HG02981 (cell line): Measurements from ENCODE around the gene TPRN.
"Not testable (repeated sequence)": the region's sequence is repeated elsewhere in the genome, so short reads cannot be mapped to it uniquely, and the experiment has no call there.

ENCODE experiments used
- ATAC-seq: cut with Tn5 transposase; IDR thresholded peaks from one replicate; pipeline ENCODE4 v1.9.1; 2021; ENCODE audit warnings: mild to moderate bottlenecking, moderate library complexity; ENCODE audit not compliant: unreplicated experiment

TPRN gene, protein sequence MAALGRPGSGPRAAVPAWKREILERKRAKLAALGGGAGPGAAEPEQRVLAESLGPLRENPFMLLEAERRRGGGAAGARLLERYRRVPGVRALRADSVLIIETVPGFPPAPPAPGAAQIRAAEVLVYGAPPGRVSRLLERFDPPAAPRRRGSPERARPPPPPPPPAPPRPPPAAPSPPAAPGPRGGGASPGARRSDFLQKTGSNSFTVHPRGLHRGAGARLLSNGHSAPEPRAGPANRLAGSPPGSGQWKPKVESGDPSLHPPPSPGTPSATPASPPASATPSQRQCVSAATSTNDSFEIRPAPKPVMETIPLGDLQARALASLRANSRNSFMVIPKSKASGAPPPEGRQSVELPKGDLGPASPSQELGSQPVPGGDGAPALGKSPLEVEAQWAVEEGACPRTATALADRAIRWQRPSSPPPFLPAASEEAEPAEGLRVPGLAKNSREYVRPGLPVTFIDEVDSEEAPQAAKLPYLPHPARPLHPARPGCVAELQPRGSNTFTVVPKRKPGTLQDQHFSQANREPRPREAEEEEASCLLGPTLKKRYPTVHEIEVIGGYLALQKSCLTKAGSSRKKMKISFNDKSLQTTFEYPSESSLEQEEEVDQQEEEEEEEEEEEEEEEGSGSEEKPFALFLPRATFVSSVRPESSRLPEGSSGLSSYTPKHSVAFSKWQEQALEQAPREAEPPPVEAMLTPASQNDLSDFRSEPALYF

DNA sequence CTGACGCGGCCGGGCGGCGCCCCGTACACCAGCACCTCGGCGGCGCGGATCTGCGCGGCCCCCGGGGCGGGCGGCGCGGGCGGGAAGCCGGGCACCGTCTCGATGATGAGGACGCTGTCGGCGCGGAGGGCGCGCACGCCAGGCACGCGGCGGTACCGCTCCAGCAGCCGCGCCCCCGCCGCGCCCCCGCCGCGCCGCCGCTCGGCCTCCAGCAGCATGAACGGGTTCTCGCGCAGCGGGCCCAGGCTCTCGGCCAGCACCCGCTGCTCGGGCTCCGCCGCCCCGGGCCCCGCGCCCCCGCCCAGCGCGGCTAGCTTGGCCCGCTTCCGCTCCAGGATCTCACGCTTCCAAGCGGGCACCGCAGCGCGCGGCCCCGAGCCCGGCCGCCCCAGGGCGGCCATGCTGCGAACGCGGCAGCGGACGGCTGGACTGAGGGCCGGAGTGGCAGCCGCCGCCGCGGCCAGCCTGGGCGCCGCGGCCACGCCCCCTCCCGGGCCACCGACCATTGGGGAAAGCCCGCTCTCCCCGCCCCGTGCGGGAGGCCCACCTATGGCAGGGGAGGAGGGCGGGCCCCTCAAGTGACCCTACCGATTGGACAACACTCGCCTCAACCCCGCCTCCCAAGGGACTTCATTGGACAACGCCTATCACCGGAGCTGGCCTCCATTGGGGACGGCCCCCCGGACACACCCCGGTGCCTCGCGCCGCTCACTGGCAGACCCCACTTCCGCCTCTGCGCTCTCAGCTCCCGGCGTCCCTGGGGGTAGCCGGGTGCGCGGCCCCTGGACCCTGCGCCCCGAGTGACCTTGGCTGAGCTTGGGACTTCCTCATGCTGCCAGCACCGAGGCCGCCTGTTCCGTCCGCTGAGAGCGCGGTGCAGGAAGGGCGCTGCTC is at the start of gene TPRN:
TSS of gene TPRN (minus strand) at position 431 of the 894 bp plus-strand sequence. CDS start at position 401, 30 bp downstream.
- ATAC-seq = peak; percentile 82

DNA sequence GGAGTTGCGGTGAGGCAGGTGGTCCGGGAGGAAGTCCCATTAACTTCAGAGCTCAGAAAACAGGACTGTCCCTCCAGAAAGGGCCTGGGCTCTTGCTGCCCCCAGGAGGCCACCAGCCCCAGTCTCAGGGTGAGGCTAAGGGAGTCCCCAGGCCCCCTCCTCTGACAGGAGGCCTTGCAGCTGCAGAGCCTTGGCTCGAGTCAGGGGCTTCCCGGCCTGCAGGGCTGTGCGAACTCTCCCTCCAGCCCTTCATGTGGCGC is 47.3 kb upstream of the TPRN start:
- no peak for ATAC-seq

DNA sequence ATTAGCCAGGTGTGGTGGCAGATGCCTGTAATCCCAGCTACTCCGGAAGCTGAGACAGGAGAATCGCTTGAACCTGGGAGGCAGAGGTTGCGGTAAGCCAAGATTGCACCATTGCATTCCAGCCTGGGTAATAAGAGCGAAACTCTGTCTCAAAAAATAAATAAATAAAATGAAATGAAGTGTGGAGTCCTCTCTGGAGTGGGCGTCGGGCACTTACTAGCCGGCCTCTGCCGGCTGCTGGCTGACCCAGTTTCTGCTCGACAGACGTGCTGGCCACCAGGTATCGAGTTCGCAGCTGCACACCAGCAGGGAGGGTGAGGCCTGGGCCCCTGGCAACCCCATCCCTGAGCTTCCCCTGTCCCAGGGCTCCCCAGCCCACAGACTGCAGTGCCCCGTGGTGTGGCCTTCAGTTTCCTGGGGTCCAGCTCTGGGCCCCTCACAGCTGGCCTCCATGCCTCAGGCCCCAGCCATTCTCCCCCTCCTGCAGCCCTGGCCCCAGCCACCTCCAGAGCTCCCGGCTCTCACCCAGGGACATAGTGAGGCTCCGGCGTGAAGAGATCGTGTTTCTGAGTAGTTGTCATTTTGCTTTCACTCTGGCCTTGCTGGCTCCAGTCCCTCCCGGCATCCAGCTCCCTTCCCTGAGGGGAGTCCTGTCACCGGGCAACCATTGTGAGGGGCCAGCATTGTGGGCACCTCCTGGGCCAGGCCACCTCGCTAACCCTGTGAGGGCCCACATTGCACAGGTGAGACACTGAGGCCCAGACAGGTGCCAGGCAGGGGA is 46.8 kb upstream of the TPRN start:
- no peak for ATAC-seq

DNA sequence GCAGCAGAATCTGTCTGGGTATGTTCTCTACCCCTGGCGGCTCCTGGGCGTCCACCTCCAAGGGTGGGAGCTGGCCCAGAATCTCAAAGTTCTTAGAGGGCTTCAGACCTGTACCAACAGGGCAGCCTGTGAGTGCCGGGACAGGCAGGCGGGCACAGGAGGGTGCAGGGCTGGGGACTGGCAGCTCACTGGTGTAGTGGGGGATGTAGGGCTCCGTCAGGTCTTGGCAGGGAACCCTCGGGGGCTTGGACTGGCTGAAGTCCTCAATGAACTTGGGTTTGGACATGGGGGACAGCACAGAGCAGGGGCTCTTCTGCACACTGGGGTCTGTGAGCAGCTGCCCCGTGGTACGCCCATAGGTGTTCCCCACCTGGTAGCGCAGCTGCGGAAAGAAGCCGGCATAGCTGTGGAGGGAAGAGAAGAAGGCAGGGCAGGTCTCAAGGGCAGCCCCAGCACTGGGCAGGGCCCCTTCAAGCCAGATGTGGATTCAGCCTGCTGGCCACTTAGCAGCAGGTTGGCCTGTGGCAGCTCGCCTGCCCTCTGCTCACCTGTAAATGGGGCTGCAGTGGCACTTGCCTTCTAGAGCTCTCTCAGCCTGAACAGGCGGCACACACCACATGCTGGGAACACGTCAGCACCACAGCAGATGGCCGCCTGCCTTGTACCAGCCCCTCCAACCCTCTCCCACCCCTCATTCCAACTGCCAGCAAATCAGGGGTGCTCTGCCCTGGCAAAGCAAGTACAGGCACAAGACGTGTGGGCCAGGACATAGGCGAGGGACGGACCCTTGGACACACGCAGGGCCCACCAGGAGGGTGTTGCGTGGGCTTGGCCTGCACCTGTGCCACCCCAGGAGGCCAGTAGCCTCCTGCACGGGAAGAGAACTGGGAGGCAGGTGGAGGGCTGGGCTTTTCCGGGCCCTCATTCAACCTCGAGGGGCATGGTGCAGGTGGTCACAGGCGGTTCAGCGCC is 45.2 kb upstream of the TPRN start:
- no peak for ATAC-seq

DNA sequence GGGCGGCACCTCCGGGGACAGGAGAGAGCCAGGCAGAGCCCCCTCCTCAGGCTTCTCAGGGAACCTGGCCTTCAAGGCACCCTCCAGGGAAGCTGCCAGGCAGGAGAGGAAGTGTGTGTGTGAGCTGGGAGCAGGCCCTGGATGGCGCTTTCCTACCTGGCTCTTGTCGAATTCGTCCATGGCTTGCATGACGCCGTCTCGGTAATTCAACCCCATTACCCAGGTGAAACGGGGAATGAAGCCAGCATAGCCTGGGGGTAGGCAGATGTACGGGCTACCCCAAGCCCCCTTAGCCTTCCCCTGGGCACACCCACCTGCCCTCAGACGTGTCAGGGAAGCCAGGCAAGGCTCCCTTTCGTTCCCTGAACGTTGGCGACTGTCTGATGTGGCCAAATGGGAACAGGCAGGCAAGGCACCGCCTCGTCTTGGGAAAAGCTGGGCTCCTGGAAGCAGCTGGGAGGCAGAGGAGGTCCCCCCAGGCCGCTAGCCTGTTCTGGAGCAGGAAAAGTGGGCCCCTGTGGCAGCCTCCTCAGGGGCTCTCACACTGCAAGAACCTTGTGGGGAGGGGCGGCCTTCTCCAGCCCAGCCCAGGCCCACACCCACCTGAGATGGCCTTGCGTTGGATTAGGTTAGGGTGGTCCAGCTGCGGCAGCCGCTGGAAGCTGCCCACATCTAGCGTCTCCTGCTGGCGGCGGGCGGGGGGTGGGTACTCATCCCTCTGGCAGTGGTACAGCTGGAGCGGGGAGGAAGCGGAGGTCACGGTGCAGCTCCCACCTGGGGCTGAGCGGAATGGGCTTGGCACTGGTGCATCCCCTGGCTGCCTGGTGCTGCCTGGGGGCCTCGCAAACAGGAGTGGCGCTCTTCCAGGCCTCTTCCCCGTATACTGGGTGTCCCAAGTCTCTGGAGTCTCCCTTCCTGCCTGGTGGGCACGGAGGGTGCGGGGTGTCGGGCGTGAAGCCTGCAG is 44.2 kb upstream of the TPRN start:
- ATAC-seq = no peak

DNA sequence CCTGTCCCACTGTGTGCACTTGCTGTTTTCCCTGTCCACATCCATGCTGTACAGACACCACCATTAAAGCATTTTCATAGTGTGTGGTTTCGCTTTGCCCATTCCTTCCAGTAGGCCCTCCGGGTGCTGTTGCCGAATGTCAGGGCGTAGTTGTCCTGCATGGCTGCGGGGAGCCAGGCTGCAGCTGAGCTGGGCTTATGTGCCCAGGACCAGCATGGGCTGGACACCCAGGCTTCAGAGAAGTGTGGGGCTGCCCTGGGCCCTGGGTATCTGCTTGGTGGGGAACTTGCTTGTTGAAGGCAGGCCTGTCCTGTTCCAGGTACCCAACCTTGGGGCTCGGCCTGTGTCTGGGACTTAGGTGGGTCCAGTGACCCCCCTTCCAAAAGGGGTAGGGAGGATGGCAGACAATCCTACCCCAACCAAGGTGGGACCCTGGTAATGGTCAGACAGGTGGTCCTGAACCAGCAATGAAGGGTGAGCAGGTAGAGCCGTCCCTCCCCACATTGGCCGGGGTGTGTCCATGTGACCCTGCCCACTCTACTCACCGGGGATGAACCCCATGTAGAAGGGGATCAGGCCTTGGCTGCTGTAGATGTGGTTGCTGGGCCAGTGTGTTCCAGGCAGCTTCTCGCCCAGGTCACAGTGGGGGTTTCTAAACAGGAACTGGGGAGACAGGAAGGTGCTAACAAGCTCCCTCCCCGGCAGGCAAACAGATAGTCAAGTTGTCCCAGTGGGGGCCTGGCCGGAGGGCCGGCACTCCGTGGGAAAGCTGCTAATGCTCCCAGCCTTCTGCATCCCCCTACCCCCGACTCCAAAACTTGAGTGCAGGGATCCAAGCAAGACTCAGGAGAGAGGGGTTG is 43.3 kb upstream of the TPRN start:
- no peak for ATAC-seq

DNA sequence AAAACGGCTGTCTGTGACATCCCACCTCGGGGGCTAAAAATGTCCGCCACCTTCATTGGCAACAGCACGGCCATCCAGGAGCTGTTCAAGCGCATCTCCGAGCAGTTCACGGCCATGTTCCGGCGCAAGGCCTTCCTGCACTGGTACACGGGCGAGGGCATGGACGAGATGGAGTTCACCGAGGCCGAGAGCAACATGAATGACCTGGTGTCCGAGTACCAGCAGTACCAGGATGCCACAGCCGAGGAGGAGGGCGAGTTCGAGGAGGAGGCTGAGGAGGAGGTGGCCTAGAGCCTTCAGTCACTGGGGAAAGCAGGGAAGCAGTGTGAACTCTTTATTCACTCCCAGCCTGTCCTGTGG is 42.7 kb upstream of the TPRN start:
- ATAC-seq = not testable (repeated sequence)

DNA sequence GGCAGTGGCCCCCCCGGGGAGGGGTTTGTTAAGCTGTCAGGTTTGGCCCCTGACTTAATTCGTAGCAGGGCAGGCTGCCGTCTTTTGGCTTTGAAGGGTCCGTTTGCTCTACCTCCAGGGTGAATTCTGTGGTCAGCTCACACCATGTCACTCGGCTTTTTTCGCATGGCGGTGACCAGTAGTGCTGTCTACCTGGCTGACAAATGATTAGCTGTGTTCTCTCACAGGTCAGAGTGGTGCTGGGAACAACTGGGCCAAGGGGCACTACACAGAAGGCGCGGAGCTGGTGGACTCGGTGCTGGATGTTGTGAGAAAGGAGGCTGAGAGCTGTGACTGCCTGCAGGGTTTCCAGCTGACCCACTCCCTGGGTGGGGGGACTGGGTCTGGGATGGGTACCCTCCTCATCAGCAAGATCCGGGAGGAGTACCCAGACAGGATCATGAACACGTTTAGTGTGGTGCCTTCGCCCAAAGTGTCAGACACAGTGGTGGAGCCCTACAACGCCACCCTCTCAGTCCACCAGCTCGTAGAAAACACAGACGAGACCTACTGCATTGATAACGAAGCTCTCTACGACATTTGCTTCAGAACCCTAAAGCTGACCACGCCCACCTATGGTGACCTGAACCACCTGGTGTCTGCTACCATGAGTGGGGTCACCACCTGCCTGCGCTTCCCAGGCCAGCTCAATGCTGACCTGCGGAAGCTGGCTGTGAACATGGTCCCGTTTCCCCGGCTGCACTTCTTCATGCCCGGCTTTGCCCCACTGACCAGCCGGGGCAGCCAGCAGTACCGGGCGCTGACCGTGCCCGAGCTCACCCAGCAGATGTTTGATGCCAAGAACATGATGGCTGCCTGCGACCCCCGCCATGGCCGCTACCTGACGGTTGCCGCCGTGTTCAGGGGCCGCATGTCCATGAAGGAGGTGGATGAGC is 42.0 kb upstream of the TPRN start:
- ATAC-seq = no peak

DNA sequence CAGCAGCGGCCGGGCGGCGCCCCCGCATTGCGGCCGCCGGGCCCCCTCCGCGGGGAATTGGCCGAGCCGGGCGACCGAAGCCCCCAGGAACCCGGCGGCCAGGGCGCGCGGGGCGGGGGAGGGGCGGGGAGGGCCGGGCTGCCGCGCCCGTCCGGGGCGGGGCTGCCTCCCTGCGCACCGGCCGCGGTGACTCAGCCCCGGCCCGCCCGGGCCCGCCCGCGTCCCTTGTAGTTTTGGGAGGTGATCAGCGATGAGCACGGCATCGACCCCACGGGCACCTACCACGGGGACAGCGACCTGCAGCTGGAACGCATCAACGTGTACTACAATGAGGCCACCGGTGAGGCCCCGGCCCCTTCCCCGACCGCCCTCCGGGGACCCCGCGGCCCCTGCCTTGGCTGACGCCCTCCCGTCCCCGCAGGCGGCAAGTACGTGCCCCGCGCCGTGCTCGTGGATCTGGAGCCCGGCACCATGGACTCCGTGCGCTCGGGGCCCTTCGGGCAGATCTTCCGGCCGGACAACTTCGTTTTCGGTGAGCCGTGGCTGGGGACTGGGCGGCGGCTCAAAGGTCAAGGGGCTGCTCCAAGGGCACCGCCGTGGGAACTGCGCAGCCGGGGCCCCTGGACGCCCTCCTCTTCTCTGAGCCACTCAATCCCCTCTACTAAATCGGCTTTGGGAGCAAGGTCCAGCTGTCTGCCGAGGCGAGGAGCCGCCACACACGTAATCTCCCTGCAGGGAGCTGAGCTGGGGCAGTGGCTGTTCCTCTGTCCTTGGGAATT is 41.1 kb upstream of the TPRN start:
- peak; percentile 5 for ATAC-seq

DNA sequence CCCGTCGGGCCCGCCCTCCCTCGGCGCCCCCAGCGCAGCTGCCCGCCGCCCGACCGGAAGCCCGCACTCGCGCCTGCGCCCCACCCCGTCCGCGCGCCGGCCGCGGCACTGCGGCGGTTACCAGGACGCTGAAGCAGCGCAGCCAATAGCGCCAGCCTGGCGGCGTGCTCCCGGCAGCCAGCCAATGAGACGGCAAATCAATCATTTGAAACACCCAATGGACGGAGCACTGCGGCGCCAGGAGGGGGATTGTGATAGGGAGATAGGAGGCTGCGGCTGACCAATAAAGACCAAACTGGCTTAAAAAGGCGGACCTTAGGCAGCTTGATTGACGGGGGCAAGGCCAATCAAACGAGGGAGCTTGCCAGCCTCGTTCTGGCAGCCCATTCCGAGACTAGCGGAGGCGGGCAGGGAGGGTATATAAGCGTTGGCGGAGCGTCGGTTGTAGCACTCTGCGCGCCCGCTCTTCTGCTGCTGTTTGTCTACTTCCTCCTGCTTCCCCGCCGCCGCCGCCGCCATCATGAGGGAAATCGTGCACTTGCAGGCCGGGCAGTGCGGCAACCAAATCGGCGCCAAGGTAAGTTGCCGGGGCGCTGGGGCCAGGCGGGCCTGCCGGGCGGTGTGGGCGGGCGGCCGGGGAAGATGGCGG is 40.4 kb upstream of the TPRN start, which contains the start of gene TUBB4B:
TSS of gene TUBB4B (plus strand) at position 447 of the 649 bp plus-strand sequence. CDS start at position 521, 74 bp downstream.
- ATAC-seq = peak; percentile 67

DNA sequence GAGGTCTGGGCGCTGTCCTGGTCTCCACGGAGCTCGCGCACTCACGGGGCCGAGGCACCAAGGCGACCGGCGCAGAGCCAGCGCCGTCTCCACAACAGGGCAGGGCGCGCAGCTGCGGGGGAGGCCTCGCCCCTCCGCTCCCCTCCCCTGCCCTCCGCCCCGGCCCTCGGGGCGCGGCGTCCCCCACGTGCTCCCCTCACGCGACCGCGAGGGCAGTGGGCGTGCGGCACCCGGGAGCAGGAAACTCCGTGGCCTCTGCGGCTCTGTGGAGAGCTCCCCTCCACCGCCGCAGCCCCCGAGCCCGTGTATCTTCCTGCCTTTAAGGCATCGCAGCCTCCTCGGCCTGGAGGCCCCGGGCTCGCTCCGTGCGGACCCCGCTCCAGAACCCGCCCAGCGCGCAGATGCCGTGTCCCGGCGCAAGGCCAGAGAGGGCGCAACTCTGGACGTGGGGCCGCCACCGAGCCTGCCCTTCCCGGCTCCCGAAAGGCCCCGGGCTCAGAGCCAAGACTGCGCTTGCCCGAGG is 39.8 kb upstream of the TPRN start:
- ATAC-seq = peak; percentile 22

DNA sequence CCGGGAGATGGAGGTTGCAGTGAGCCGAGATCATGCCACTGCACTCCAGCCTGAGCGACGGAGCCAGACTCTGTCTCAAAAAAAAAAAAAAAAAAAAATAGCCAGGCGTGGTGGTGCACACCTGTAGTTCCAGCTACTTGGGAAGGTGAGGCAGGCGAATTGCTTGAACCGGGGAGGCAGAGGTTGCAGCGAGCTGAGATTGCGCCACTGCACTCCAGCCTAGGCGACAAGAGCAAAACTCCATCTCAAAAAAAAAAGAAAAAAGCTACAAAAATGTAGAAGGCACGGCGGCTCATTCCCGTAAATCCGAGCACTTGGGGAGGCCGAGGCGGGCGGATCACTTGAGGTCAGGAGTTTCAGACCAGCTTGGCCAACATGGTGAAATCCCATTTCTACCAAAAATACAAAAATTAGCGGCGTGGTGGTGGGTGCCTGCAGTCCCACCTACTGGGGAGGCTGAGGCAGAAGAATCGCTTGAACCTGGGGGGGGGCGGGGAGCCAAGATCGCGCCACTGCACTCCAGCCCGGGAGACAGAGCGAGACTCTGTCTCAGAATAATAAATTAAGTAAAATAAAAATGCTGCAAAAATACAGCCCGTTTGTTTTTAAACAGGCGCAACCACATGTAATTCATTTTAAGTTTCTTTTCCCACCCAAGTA is 39.1 kb upstream of the TPRN start:
- not testable (repeated sequence) for ATAC-seq

DNA sequence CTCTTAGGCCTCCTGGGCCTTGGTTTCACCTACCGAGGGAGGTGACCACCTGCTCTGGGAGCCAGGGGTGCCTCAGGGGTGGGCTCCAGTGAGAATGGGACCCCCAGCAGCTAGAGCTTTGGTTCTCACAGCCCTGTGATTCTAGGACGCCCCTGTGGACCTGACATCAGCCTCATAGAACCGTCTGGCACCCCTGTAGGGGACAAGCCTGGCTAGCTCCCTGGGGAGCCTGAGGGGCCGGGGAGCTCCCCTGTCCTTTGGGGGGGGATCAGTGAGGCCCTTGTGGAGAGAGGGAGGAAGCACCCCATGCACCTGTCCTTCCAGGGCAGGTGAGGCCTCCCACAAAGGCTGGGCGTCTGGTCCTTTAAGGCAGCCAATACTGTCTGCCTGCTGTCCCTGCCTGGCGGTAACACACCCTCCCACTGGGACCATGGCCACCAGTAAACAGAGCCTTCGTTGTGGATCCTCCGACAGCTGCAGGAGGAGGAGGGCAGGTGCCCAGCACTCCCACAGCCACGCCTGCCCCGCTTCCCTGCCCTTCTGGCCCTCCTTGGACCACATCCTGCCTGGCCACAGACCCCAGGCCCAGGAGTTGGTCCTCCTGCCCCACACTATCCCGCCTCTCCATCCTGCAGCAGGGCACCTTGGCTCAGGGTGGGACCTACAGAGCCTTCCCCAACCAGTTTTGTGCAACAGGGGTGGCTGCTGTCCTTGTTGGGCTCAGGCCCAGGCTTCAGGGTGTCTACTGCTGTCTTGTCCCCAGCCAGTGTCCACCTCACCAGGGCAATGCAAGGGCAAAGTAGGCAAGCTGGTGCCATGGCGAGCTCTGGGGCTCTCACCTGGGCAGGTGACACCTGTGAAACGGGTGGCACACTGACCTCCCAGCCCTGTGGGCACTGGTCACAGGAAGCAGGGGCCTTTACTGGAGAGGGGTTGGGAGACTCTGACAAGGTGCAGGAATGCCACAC is 37.5 kb upstream of the TPRN start:
- ATAC-seq = no peak
